ENCODE data around the gene CTDSP2. TPM values are rescaled to one million over a fixed set of nuclear protein-coding genes. Genes with fewer than 3 reads are reported as not detected.

Gene CTDSP2
- polyA plus RNA-seq, 5 donors = 256 to 312 (median 291) TPM

DNA sequence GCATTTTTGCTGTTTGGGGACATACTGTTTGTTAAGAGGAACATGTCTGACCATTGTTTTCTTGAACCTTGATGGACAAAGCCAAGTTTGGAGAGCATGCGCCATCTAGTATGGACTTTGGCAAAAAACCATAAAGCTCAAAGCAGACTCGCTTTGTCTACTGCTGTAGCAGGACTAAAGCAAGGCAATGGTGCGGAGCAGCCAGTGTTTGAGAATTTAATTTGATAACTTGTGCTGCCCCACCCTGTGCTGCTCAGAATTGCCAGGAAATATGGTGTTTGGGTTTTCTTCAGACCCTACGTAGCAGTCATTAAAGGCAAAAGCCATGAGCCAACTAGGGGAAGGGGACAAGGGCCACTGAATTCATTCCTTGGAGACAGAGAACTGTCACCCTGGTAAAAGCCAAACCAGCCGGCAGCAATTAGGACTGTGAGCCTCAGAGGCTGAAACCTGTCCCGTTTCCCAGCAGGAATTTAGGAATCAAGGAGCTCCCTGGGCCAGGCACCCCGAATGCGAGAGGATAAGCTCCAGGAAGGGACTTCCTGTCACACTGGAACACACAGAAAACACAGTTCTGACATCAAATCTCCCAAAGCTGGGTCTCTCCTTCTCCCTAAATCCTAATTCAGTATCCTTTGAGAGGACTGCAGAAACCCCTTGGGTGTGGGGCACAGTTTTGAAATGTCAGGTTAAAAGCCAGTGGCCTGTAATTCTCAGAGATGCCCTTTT is 29.1 kb downstream of the CTDSP2 start:
- no peak for DNase-seq

DNA sequence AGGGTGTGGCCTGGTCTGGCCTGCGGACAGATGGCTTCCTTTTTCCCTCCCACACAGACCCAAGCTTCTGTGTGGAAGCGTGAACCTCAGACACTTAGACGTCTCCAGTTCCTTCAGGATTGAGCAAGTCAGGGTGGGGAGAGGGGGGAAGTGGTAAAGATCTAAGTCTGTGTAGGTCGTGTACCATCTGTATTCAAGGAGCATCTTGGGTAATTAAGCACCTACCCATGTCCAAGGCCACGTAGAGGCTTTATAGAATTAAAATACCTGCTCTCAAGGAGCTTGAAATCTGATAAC is 29.7 kb downstream of the CTDSP2 start:
- DNase-seq = no peak

DNA sequence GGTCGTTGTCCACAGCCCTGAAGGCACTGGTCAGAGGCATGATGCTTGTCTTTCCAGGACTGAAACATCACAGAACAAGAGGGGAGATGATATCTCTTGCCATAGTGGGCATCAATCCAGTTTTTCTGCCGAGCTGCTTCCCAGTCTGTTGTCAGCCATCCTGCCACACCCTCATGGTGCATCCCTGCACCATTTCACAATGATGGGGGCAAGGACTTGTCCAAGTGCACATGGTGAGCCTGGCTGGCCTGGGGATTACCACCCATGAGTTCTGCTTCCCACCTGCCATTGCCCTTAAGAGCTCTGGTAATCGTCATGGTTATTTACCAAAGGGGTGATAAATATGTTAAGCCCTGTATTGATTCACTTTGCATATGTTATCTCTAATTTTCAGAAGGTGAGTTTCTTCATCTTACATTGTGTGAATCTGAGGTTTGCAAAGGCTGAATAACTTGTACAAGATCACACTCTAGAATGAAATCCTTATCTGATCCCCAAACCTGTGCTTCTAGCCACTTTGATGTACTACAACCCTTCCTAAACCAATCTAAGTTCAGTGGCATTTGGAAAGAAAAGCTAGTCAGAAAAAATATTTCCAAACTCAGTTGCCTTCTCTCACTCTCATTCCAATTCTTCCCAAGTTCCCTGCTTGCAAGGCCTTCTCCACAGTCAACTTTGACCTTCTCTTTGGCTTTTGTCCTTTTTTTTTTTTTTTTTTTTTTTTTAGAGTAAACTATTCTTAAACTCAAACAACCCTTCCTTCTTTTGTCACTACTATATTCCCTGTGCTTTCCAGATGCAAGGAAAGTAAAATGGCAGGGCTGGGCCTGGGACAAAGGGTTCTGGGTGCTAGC is 30.3 kb downstream of the CTDSP2 start:
- DNase-seq = no peak

DNA sequence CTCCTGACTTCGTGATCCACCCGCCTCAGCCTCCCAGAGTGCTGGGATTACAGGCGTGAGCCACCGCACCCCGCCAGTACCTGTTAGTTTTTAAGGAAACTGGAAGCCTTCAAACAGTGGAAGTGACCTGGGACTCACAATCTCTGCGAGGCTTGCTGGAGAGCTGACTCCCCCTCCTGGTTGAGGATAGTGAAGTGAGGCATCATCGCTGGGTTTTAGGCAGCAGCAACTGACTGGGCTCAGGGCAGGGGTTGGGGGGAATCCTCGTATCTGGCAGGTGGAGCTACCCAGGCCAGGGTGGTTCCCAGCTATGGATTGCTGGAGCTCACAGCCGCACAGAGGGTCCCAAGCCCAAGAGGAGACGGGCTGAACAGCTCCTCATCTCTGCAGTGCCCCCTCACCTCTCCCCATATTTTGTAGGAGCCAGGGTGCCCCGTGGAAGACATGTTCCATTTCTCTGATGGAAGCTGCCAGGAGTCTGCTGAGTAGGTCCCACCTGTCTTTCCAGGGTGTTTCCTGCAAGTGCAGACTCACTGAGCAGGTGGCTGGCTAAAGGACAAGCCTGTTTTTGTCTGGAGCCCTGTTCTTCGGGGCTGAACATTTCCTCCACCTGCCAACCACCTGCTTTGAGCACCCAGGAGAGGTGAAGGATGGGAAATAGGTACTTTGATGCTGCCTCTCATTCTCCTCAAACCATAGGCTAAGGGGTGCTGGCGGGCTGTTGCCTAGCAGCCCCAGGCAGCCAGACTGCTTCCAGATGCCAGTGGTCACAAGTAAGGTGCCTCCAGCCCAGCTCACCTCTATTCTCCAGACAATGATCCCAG is 31.1 kb downstream of the CTDSP2 start:
- no peak for DNase-seq

DNA sequence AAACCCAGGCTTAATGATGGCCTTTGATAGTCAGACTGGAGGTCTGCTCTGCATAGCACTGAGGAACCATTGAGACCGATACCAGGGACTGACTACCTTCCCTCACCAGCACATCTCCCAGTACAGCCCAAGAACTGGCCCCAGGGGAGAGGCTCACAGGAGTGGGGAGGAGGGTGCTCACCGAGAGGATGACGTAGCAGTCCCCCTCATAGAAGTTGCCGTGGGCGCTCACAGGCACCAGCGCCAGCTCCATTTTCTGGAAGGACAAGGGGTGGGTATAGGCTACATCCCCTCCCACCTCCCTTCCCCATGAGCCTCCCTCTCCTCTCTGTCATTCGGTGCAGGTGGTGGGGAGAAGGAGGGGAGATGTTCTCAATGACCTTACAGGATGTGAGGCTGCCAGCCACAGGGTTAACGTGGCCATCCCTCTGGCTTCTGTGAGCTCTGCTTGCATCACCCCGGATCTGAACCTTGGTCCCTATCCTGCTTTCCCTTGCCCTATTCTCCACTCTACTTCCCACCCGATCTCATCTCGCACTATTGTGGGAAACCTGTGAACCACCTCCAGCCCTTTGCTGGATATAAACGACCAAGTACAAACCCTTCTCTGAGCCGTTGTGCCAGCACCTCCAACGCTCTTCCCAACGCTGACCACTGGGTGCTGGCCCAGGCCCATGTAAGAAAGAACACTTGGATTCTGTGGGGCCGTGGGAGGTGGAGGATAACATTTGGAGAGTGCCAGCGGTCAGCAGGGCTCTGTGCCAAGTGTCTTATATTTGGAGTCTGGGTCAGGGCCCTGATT is 32.4 kb downstream of the CTDSP2 start:
- no peak for DNase-seq

DNA sequence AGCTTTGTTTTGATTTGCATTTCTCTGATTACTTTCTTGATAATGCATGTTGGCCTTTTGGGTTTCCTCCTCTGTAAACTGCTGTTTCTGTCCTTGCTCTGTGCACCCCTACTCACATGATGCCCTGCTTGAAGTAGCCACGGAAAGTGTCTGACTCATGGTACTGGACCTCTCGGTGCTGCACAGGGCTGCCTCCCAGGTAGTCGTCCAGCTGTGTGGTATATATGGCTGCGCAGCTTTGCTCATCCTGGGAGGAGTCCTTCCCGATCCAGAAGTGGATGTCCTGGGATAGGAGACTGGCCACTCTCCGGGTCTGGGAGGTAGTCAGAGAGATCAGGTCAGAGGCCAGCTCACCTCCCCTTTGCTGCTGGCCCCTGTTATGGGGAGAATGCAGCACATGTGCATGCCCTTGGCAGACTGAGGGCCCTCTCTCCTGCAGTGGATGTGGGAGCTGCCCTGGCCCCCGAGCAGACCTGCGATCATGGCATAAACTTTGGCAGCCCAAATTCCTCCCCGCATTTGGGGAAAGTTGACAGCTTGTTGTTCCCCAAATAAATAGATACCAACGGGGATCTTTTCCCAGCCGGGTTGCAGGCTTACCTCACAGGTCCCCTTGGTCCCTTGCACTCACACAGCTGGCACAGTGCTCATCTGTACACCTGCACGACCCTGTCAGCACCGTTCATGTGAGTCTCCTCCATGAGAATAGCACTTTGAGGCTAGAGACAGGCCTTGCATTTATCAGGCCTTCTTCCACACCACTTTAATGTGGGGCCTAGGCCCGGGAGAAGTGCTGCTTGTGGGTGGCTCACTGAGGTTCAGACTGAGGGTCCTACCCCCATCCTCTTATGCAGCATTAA is 33.2 kb downstream of the CTDSP2 start:
- DNase-seq = no peak

DNA sequence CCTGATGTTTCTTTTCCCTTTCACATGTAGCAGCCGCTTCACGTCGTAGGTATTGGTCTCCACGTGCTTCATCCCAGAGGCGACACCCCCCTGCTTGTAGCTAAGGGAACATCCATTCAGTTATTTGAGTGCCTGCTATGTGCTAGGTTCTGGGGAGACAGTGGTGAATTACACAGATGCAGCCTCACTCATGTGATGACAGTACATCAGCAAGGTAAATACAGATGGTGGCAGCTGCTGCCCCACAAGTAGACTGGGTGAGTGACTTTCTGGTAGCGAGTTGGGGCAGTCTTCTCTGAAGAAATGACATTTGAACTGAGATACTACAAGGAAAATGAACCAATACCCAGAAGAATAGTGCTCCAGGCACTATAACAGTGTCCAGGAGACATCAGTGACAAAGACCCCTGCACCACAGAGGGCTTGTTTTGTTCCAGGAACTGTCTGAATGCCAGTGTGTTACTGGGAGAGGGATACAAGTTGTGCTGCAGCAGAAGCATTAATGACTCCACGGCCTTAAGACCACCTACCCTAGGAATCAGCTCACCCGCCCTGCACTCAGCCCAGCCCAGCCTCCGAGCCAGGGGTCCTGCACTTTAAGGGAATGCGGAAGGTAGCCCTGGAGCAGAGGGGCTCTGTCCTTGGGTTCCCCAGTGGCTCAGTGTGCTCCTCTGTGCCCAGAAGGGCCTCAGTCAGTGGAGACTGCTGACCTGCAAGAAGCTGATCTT is 35.3 kb downstream of the CTDSP2 start:
- no peak for DNase-seq

DNA sequence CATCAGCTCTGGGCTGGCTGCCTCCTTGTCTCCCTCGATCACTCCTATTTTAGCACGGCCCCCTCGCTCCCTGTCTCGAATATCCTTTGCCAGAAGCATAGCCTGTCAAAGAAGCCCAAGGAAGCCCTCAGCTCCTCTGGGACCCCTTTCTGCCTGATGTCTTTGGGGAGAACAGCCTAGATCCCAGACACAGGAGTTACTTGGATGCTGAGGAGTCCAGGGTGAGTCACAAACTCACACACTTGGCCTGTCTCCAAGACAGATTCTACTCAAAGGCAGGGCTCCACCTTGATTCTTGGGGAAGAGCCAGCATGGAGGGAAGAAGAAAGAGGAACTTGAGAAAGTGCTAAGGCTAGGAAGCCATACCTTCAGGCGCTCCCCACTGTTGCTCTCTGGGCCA is 36.1 kb downstream of the CTDSP2 start:
- DNase-seq = no peak

DNA sequence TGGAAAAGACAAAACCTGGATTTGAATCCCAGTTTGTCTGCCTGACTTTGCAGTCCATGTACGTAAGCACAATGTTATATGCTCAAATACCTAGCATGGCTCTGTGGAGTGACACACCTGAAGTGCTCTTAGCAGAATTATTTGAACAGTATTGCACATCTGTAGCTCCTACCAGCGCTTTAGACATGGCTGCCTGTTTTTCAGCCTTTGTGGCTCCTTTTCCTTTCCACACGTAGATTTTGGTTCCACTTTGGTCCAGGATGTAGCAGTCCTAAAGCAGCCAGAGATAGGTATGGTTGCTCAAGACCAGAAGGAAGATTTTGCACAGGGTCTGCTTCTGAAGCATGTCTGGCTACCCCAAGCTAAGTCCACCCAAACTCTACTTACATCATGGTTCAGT is 37.1 kb downstream of the CTDSP2 start:
- no peak for DNase-seq

DNA sequence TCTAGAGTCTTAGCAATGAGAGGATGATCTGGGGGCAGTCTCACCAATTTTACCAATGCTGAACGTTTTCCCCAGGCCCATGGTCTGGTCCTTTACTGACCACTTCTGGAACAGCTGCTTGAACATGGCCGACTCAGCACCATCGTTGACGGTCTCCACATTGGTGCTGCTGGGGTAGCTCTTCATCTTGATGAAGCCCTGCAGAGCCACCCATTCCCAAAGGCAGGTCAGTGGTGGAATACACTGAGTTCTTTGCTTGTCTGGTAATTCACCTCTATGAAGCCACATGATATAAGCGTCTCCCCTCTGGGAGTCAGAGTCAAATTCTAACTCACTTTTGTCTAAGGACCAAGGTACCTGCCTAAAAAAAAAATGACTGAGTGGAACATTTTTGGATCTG is 38.2 kb downstream of the CTDSP2 start:
- no peak for DNase-seq

DNA sequence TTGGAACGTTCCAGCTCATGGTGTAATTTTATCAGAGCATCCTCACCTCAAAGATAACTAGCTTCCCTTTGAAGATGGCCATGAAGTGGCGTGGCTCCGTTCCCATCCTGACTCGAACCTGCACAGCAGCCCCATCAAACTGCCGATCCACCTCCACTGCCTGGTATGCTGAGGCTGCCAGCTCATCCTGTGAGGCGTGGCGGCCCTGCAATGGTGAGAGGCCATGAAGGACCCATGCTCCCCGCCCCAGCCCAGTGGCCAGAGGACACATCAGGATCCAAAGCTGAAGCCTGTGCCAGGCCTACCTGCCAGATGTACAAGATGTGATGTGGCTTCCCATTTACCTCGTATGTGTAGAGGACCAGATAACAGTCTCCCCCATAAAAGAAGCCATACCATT is 39.2 kb downstream of the CTDSP2 start:
- no peak for DNase-seq

DNA sequence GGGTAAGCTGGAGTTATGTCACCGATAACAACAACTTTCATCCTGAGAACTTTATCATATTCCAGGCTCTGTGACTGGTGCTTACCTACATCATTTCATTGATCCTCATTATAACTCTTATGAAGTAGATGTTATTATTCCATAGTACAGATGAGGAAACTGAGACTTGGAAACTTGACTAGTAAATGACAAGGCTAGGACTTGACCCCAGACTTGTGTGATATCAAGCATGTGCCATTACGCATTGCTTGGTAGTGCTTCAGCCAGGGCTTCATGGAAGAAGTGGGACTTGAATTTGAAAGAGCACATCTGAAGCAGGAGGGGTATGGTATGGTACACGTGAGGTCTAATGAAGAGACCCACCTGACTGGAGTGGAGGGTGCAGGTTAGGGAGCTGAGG is 39.9 kb downstream of the CTDSP2 start:
- no peak for DNase-seq

DNA sequence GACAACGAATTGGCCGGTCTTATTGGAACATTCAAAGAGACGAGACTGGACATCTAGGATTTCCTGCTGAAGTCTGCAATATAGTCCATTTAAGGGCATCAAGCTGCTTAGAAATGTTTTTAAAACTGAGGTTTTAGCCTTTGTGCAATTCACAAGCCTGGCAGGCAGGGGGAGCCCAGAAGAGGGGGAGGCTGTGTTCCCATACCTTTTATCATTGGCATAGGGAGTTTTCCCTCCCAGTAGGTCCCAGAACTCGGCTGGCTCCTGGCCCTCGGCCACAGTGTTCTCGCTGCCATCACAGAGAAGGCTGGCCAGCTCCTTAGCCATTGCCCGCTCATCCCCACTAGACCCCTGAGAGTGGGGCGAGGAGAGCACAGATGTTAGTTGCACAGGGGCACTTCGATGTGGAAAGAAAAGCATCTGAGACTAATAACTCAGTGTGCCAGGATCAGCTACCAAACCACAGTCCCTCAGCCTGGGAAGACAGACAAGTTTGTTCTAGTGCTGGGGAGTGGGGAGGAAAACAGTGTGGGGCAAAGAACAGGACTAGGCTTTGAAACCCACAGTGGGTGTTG is 43.1 kb downstream of the CTDSP2 start:
- no peak for DNase-seq

DNA sequence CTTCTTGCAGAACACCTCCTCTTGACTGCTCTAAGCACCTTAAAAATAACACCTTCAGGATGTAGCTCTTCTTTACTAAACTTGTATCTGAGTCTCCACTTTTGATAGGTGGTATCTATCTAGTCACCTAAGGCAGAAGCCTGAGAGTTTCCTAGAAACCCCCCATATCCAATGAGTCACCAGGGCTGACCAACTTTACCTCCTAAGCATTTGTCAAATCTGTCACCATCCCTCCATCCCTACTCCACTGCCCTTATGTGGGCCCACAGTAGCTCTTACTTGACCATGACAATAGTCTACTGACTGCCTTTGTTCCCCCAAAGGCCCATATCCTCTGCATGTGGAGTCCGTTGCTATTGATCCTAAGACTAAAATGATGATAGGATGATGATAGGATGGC is 43.9 kb downstream of the CTDSP2 start:
- DNase-seq = no peak

DNA sequence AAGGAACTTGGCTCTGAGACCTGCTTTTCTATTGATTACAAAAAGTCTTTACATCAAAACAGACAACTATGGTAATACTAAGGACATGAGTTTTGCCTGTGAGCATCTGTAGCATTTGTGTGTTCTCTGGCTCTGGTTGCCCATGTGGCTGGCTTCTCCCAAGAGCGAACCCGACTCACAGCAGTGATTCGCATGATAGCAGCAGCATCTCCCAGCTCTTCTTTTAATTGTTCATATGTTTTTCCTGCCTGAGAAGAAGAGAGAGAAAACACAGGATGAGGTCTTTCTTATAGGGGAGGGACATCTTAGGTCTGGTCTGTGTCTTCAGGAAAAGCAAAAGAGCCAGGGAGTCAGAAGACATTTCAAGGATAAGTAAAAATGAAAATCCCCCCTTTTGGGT is 45.6 kb downstream of the CTDSP2 start:
- no peak for DNase-seq

DNA sequence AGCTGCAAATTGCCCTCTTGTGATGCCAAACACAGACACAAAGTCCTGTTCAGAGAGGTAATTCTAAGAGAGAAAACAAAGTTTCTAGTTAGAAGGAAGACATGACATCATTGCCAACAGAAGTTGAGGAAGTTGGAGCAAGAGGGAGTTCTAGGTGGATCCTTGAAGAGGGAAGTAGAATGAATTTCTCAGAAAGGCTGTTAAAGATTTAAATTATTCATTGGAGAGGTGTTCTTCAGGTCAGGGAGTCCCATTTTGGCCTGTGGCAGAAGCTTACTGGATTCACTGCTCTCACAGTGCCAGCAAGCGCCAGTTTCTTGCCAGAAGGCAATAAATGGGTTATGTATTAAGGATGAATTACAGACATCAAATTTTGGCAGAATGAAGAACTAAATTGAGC is 48.6 kb downstream of the CTDSP2 start:
- no peak for DNase-seq

DNA sequence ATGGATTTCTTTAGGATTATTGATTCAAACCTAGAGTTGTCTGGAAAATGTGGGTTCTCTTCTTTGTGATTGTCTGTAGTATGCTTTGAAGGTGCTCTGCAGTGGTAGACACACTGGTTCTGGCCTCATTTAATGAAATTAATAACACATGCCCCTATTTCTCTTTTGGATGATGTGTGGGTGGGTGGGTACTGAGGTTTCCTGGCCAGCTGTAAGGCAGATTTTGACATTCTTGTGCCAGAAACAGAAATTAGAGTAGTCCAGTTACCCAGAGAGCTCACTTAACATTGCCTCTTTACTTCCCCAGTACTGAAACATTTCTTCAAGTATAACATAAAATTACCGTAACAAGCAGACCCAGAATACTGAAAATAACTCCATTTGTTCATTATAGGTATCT is 49.5 kb downstream of the CTDSP2 start:
- DNase-seq = no peak

DNA sequence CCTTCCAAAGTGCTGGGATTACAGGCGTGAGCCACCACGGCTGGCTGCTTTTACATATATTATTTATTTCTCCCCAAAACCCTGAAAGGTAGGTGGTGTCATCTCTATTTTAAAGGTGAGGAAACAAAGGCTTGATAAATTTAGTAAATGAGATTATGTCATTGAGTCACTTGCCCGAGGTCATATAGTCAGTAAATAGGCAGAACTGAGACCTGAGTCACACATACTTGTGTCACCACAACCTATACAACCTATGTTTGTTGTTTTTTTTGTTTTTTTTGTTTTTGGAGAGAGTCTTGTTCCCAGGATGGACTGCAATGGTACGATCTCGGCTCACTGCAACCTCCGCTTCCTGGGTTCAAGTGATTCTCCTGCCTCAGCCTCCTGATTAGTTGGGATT is 51.2 kb downstream of the CTDSP2 start:
- no peak for DNase-seq

DNA sequence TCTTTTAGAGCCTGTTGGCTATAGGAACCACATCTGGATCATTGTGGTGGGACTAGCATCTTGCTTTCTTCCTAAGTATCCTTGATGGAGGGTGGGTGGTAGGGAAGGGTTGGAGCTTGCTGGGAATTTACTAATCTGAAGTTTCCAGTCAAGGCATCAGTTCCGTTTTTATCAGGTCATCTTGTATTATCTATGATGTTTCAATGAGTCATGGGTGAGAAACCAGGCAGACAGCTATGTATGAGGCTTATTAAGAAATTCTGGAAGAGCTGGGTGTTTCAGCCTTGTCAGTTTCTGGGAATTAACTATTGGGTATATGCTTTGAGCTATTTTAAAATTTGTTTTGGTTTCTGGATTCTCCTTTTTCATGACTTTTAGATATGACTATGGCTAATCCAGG is 52.6 kb downstream of the CTDSP2 start:
- no peak for DNase-seq

DNA sequence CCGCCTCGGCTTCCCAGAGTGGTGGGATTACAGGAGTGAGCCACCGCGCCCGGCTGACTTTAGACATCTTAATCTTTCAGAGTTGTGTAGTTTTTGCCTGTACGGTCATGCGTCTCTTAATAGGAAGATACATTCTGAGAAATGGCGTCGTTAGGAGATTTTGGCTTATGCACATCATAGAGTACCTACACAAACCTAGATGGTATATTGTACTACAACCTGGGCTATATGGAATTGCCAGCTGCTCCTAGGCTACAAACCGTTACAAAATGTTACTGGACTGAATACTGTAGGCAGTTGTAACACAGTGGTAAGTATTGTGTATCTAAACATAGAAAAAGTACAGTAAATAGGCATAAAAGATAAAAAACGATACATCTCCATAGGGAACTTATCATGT is 62.7 kb downstream of the CTDSP2 start:
- DNase-seq = no peak

Data from right lung (tissue), 5 donors.